Activated naive CD4-positive, alpha-beta T cell treated with Interleukin-2 at 50 U/mL for 16 hours (primary cell): ENCODE results near the gene SIGLEC1.

Source experiments
- DNase-seq: peaks from one replicate; pipeline ENCODE4 v3.0.0-alpha.2; 2020

The SIGLEC1 gene

GRCh38 chr20:3744037-3744436 is 31.6 kb upstream of the SIGLEC1 start:
- no peak for DNase-seq

- no peak for DNase-seq
These were observed 30.9 kb upstream of the SIGLEC1 start for GRCh38 chr20:3743251-3743650.

DNA sequence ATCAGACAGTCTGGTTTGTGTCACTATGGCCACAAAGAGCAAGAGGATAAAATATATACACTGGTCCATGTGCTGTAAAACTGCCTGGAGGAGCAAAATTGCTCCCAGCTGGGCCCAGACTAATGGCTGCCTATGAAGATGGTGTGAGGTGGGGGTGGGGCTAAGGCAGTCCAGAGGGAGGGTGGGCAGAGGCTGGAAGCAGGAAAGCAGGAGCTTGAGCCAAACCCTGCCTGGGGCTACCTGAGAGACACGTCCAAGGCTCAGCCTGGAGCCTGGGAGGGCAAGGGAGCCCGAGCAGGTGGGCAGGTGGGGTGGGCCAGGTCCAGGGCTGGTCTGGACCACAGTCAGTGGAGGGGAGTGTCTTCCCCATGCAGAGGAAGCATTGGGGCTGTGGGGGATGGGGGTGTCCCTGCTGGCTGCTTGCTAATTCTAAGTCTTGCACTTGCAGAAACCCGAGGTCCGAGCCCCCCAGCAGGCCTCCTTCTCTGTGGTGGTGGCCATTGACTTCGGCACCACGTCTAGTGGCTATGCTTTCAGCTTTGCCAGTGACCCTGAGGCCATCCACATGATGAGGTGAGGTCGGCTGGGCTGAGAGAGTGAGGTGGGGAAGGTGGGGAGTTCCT is 29.5 kb upstream of the SIGLEC1 start:
- no peak for DNase-seq

DNA sequence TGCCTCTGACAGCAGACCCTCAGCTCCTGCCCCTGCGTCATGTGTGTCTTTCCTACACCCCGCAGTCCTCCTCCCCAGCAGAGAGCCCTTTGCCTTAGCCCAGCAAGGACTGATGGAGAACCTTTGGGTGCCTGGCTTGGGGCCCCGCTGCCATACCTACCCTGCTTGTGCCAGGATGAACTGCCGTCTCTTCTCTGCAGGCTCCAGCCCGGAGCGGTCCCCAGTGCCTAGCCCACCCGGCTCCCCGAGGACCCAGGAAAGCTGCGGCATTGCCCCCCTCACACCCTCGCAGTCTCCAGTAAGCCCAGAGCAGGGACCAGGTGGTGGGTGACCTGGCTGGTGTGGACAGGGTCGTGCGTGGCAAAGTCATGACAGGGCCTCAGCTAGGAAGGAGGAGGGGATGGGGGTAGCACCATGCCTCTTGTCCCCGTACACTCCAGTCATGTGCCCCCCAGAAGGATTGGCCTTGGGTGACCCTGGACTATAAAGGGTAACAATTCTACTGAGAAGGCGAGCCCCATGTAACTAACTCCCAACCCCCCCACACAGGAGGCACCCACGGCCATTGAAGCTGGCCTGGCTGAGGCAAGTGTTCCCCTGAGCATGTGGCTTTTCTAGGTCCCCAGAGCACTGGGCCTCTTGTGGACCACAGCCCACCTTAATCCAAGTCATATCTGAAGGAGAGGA is 28.4 kb upstream of the SIGLEC1 start:
- no peak for DNase-seq

- no peak for DNase-seq
These were observed 27.6 kb upstream of the SIGLEC1 start for GRCh38 chr20:3739926-3740451.

- no peak for DNase-seq
These were observed 26.9 kb upstream of the SIGLEC1 start for GRCh38 chr20:3739054-3739925.

- DNase-seq: no peak
These were observed 26.0 kb upstream of the SIGLEC1 start for GRCh38 chr20:3738111-3739053.

DNA sequence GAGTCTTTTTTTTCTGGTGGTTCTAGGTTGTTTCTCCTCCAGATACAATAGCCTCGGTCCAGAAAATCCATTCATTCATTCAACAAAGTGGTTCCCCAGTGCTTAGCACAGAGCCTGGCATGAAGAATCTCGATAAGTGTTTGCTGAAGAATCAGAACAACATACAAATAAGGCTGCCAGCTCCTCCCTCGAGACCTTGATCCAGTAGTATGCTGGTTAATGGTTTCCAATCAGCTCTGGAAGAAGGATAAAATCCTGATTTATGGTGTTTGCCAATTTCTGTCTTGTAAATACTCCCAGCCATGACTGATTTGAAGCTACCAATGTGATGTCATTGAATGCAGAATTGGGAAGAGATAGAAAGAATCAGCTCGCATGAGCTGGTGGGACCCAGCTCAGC is 23.4 kb upstream of the SIGLEC1 start:
- no peak for DNase-seq

- no peak for DNase-seq
These were observed 21.9 kb upstream of the SIGLEC1 start for GRCh38 chr20:3734111-3734843.

DNA sequence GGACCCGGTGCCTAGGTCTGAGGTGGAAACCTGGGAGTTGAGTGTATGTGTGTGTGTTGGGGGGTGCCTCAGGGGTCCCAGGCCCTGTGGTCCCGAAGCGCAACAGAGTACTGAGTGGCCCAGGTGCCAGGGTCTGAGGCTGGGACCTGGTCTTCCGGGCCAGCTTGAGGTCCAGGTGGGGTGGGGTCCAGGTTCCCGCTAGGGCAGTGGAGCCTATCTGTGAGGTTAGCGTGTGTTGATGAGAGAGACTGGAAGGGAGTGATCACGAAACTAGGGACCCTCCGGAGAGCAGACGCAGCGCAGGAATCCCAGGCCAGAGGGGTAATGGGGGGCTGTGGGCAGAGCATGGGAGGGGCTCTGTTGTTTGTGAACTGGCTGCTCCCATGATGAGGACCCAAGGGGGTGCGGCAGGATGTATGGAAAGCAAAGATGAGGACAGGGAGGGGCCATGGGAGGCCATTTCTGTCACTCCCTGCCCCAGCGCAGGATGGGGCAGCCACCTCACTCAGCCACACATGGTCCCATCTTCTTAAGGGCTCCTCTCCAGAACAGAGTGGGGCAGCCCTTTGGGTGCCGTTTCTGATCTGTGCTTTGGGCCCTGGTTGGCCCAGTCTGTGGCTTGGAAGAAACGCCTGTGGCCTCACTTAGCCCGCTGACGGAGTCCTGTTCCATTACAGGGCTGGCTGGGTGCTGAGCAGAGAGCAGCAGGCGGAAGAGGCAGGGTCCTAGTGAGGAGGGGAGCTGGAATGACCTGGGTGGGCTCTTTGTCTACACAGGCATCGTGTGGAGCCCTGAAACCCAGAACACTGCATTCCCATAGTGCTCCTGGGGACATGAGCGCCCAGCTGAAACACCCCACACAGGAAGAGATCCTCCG is 21.0 kb upstream of the SIGLEC1 start:
- DNase-seq: no peak

DNA sequence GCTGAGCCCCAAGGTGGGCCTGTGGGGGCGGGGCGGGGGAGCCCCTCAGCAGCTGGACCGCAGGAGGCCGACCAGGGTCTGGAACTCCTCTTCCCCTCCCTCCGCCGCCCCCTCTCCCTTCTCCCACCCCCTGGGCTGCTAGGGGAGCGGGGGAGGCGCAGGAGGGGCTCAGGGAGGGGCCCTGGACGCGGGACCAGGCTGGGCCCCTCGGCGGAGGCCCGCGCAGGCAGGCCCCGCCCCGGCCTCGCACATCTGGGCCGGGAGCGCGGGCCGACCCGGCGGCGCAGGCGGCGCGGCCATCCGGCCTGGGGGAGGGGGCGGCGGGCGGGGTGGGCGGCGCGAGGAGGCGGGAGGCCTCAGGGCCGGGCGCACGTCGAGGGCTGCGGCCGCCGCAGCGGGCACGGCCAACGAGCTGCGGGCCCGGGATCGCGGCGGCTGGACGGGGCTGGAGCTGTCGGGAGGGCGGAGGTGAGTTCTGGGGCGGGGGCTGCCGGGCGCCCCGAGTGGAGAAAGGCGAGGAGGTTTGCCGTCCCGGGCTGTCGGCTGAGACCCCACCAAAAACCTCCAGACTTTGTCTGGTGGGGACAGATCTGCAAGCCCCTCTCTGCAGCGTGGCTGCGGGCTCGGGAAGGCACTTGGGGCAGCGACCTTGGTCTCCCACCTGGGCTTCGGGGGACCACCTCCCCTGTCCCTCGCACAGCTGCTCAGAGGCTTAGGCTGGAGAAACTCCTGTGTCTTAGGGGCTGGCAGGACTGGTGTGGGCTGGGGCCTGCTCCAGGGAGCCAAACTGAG is 20.1 kb upstream of the SIGLEC1 start, which contains the start of gene HSPA12B:
HSPA12B (plus strand) TSS at position 359 of the 792 bp plus-strand sequence. CDS start 5,990 bp downstream, outside the sequence.
- DNase-seq: no peak

GRCh38 chr20:3731944-3732326 is 19.5 kb upstream of the SIGLEC1 start:
- DNase-seq: no peak

- no peak for DNase-seq
These were observed 18.6 kb upstream of the SIGLEC1 start for GRCh38 chr20:3730803-3731672.

- DNase-seq: no peak
These were observed 17.6 kb upstream of the SIGLEC1 start for GRCh38 chr20:3729811-3730540.

GRCh38 chr20:3729378-3729777 is 17.0 kb upstream of the SIGLEC1 start:
- no peak for DNase-seq

- DNase-seq: no peak
These were observed 16.5 kb upstream of the SIGLEC1 start for GRCh38 chr20:3728876-3729275.

- DNase-seq: no peak
These were observed 16.0 kb upstream of the SIGLEC1 start for GRCh38 chr20:3728354-3728753.
